Activated CD8-positive, alpha-beta T cell treated with anti-CD3 and anti-CD28 coated beads for 36 hours (primary cell): ENCODE data around the gene PDK2. TPM values are rescaled to one million over a fixed set of nuclear protein-coding genes. Genes with fewer than 3 reads are reported as not detected.

ENCODE experiments used
- ATAC-seq: fragments of 200-7000 bp; cut with Tn5 transposase; one replicate; pipeline ENCODE4 v1.10.0; 2021; ENCODE audit warnings: mild to moderate bottlenecking, moderate library complexity
- CTCF ChIA-PET: fragments of 350-600 bp; sonication (Branson Sonifier 250); formaldehyde crosslinking; loops from one replicate; lab custom pipeline; 2021; ENCODE audit warnings: antibody characterized with exemption; lab: Charles Lee
- POLR2A ChIA-PET: fragments of 350-600 bp; sonication (Branson Sonifier 250); formaldehyde crosslinking; loops from one replicate; lab custom pipeline; 2021; ENCODE audit warnings: antibody characterized with exemption; lab: Charles Lee
- DNase-seq: peaks from one replicate; pipeline ENCODE4 v3.0.0-alpha.2; 2020
- H3K27ac Mint-ChIP-seq: one replicate; pipeline ENCODE4 v1.8.0; 2021; ENCODE audit warnings: mild to moderate bottlenecking, mixed read lengths
- H3K27me3 Mint-ChIP-seq: one replicate; pipeline ENCODE4 v1.8.0; 2021; ENCODE audit warnings: mixed read lengths
- H3K36me3 Mint-ChIP-seq: one replicate; pipeline ENCODE4 v1.8.0; 2021; ENCODE audit warnings: low read depth, mixed read lengths
- H3K4me1 Mint-ChIP-seq: one replicate; pipeline ENCODE4 v1.8.0; 2021; ENCODE audit warnings: low read depth, mixed read lengths
- H3K4me3 Mint-ChIP-seq: one replicate; pipeline ENCODE4 v1.8.0; 2021; ENCODE audit warnings: mild to moderate bottlenecking, moderate library complexity, mixed read lengths
- H3K9me3 Mint-ChIP-seq: one replicate; pipeline ENCODE4 v1.8.0; 2021; ENCODE audit warnings: mixed read lengths
- intact Hi-C: fragments of 100-400 bp; cut with micrococcal nuclease; formaldehyde crosslinking; loops from one replicate; pipeline ENCODE4 v1.10.0; 2022
- total RNA-seq, 2 experiments: library from RNA; stranded (reverse); gene quantifications; one replicate each; pipeline ENCODE4 v1.2.3, GENCODE V29; 2021
- TF ChIP-seq, protein P1 (sequence below): fragments of 200-600 bp; IDR thresholded peaks from one replicate; pipeline ENCODE4 v1.8.0; 2022; ENCODE audit warnings: antibody characterized with exemption, mild to moderate bottlenecking

The PDK2 gene
- total RNA-seq, 2 experiments from 2014 or later, result 6.0 to 7.7 TPM

DNA sequence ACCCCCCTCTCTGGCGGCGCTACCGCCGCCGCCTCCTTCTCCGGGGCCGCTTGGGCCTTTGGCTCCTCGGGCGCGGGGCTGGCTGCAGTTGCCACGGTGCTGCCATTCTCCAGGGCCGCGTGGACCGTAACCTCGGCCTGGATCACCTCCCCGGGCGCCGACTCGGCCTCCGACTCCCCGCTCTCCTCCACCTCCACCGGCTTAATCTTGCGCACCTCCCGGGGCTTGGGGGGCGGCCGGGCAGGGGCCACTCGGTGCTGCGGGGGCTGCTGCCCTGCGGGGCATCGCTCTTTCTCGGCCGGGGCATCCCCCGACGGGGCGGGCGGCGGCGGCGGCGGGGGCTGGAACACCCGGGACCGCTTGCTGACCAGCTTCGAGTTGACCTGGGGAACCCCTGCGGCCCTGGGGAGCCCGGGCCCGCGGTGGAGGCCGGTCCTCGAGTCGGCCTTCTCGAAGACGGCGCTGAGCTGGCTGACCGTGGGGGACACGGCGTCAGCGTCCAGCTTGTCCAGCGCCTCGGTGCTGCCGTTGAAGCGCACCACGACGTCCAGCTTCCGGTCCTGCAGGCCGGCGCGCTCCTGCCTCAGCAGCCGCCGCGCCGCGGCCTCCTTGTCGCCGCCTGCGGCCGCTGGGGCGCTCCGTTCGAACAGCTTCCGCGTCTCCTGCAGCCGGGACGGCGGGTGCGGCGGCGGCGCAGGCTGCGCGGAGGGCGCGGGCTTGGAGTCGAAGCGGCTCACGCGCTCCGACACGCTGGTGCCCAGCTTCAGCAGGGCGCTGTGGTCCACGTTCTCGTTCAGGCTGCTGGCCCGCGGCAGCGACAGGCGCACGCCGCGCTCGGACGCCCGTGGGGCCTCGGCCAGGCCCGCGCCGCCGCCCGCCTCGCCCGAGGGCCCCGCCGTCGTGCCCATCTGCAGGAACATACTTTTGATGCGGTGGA lies 54.5 kb downstream of the PDK2 start:
- ATAC-seq, result no peak

DNA sequence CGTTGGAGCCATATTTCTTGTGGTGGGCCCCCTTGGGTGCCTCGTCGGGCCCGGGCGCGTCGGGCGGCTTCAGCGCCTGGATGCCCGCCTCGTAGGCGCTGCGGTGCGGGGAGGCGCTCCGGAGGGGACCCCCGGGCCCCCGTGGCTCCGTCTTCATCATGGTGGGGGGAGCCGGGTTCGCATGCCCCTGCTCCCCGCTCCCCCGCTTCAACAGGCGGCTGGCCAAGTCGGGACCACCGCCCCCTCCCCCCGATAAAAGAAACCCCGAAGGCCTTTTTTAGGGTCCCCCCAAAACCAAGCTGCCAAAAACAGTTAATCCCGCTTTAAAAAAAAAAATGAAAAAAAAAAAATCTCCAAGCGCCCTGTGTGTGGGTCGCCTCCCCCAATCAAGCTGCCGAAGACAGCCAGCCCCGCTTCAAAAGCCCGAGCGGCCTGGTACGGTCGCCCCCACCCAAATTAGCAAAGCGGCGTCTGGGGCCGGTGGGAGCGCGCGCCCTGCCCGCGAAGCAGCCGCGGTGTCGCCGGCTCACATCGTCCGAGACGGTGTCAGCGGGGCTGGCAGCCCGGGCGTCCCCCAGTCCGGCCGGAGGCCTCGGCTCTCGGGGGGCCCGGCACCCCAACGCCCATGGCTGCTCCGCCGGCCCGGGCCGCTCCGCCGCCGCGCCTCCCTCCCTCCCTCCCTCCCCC lies 55.3 kb downstream of the PDK2 start, which contains the start of gene PPP1R9B:
Gene PPP1R9B (minus strand): TSS at position 324 of the 687 bp plus-strand sequence. CDS start 164 bp downstream, at position 160.
- CTCF ChIA-PET, result interaction anchor here (0.9 to 9.6 kb wide), 10 partner anchors 8 to 57 kb away, joined by 3 to 102 read pairs (median 6); partner anchors contain the start of genes PDK2, SAMD14 and SGCA
- ATAC-seq, result peak; percentile 0
- POLR2A ChIA-PET, result interaction anchor here (0.6 to 7.0 kb wide), 5 partner anchors 8 to 56 kb away, joined by 4 to 64 read pairs (median 5); no protein-coding TSS in a partner anchor
- TF ChIP-seq, protein P1, sequence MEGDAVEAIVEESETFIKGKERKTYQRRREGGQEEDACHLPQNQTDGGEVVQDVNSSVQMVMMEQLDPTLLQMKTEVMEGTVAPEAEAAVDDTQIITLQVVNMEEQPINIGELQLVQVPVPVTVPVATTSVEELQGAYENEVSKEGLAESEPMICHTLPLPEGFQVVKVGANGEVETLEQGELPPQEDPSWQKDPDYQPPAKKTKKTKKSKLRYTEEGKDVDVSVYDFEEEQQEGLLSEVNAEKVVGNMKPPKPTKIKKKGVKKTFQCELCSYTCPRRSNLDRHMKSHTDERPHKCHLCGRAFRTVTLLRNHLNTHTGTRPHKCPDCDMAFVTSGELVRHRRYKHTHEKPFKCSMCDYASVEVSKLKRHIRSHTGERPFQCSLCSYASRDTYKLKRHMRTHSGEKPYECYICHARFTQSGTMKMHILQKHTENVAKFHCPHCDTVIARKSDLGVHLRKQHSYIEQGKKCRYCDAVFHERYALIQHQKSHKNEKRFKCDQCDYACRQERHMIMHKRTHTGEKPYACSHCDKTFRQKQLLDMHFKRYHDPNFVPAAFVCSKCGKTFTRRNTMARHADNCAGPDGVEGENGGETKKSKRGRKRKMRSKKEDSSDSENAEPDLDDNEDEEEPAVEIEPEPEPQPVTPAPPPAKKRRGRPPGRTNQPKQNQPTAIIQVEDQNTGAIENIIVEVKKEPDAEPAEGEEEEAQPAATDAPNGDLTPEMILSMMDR, result no peak
- intact Hi-C loops, result no loop called here
- Mint-ChIP-seq H3K9me3 (no peaks in the 10 kb centered on the region), H3K36me3 (peaks cover 21% of the 10 kb centered on the region), H3K4me3 (peak within 1 kb of the TSS; percentile 82), H3K27me3 (no peaks in the 10 kb centered on the region), H3K27ac (peak within 1 kb of the TSS; percentile 96), H3K4me1 (peaks cover 46% of the 10 kb centered on the region)
- DNase-seq, result no peak

More for the DNA sequence above, 54.5 kb downstream of the PDK2 start:
- H3K4me3 Mint-ChIP-seq, result peak overlapping the region; percentile 82
- no peaks in the 10 kb centered on the region for H3K27me3 Mint-ChIP-seq
- H3K27ac Mint-ChIP-seq, result peak overlapping the region; percentile 92
- POLR2A ChIA-PET, result interaction anchor here (1.3 to 7.0 kb wide), 4 partner anchors 12 to 55 kb away, joined by 3 to 64 read pairs (median 6); partner anchors contain the start of gene PDK2
- TF ChIP-seq, protein P1, result no peak
- H3K9me3 Mint-ChIP-seq, result no peaks in the 10 kb centered on the region
- intact Hi-C loops, result no loop called here
- DNase-seq, result peak; percentile 57
- CTCF ChIA-PET, result interaction anchor here (0.9 to 9.6 kb wide), 9 partner anchors 9 to 56 kb away, joined by 3 to 102 read pairs (median 6); partner anchors contain the start of genes PDK2 and SGCA
- peaks cover 46% of the 10 kb centered on the region for H3K4me1 Mint-ChIP-seq
- H3K36me3 Mint-ChIP-seq, result peaks cover 24% of the 10 kb centered on the region

DNA sequence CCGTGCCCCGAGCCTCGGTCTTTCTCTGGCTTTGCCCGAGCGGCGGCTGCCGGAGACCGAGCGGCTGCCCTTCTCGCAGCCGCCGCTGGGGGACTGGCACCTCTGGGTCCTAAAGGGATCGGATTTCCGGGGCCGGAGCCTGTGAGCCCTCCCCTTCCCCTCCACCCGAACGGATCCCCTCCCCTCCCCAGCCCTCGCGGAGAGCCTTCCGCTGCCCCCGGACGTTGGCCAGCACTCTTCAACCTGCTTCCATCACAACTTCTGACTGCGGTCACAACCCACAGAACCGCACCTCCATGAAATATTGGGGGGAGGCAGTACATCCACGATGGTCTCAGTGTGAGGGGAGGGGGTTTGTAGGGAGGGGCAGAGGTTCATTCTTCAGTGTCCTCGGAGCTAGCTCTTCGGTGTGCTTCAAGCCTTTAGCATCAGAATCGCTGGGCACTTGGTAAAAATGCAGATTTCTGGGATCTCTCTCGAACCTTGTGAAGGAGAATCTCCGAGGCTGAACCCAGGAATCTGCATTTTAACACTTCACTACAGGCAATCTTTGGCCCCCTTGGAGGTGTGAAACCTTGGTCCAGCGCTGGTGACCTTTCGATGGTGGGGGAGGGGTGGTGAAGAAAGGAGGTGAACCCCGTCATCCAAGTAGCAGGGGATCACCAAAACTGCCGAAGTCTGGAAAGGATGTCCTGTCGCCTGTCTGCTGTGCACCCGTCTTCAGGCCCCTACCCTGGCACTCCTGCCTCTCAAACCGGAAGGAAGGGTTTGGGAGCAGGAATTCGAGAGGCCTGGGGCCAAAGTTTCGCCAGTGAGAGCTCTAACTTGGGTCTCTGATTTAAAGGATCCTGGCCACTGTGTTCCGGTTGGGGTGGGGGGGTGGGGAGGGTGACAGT lies 56.1 kb downstream of the PDK2 start:
- intact Hi-C loops, result no loop called here
- Mint-ChIP-seq H3K27ac (peak overlapping the region; percentile 96), H3K4me3 (peak overlapping the region; percentile 82), H3K27me3 (no peaks in the 10 kb centered on the region), H3K9me3 (no peaks in the 10 kb centered on the region), H3K4me1 (peaks cover 41% of the 10 kb centered on the region), H3K36me3 (peaks cover 20% of the 10 kb centered on the region)
- ChIA-PET POLR2A (interaction anchor here (0.6 to 7.0 kb wide), 10 partner anchors 7 to 270 kb away, joined by 3 to 64 read pairs (median 4); partner anchors contain the start of gene SGCA), CTCF (interaction anchor here (1.2 to 9.6 kb wide), 11 partner anchors 7 to 64 kb away, joined by 3 to 102 read pairs (median 6); partner anchors contain the start of genes PDK2 and SAMD14)
- ATAC-seq (peak; percentile 75), DNase-seq (peak; percentile 94)
- TF ChIP-seq, protein P1, result no peak

DNA sequence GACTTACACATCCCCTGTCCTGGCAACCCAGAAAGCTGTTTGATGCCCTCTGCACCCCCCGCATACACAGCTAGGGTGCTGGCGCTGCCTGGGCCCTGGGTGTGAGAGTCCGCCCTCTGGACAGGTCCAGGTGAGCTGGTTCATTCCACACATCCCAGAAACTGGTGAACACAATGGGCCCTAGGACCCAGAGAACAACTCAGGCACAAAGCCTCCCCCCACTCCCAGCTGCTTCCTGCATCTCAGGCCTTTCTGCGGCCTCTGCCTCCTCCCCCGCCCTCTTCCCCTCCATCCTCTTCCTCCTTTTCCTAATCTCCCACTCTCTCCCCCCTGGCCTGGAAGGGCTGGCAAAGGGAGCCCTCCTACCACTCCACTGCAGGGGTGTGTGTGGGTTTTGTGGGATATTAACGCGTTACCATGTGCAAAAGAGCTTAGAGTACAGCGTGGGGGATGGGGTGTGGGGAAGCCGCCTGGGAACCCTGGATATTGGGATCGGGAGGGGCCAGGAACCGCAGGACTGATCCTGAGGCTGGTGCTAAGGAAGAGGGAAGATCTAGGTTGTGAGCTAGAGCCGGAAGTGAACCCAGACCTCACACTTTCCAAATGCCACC lies 56.9 kb downstream of the PDK2 start:
- POLR2A ChIA-PET, result interaction anchor here (0.6 to 7.0 kb wide), 11 partner anchors 9 to 269 kb away, joined by 3 to 64 read pairs (median 4); partner anchors contain the start of gene SGCA
- DNase-seq (peak; percentile 75), ATAC-seq (peak; percentile 7)
- Mint-ChIP-seq H3K9me3 (no peaks in the 10 kb centered on the region), H3K27me3 (no peaks in the 10 kb centered on the region), H3K4me3 (peak overlapping the region; percentile 82), H3K27ac (peak overlapping the region; percentile 96), H3K4me1 (peaks cover 34% of the 10 kb centered on the region), H3K36me3 (peaks cover 14% of the 10 kb centered on the region)
- TF ChIP-seq, protein P1, result no peak
- intact Hi-C loops, result no loop called here
- CTCF ChIA-PET, result interaction anchor here (1.0 to 9.6 kb wide), 11 partner anchors 9 to 65 kb away, joined by 3 to 102 read pairs (median 6); partner anchors contain the start of genes PDK2 and SAMD14
